ENCODE results near the gene THRAP3.

DNA sequence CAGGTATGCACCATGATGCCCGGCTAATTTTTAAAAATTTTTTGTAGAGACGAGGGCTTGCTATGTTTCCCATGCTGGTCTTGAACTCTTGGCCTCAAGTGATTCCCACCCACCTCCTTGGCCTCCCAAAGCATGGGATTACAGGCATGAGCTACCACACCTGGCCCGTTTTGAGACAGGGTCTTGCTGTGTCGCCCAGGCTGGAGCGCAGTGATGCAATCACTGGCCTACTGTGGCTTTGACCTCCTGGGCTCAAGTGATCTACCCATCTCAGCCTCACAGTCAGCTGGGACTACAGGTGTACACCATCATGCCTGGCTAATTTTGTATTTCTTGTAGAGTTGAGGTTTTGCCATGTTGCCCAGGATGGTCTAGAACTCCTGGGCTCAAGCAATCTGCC, 74.4 kb downstream of the THRAP3 start:
- TF ChIP-seq POLR2A (IDR thresholded peaks at IDR 0.05; ENCODE audit: low read depth, low read length), result no peak
- TF ChIP-seq POLR2AphosphoS5 (IDR thresholded peaks at IDR 0.05; ENCODE audit: low read depth, low read length), result no peak
- TF ChIP-seq SPI1 (IDR thresholded peaks at IDR 0.05; ENCODE audit: low read depth, low read length), result no peak
- TF ChIP-seq PAX5 (IDR thresholded peaks at IDR 0.05; ENCODE audit: insufficient read depth, low read length, severe bottlenecking), result no peak
- no peak for TF ChIP-seq TAF1 (IDR thresholded peaks at IDR 0.05; ENCODE audit: low read depth, low read length)

Measured in GM12891 (cell line).